ENCODE data around the gene CPA5. TPM values are rescaled to one million over a fixed set of nuclear protein-coding genes. Genes with fewer than 3 reads are reported as not detected.

Gene CPA5
- total RNA-seq, 1 donor from 2014 or later, result not detected

GRCh38 chr7:130358471-130358870 is 13.9 kb downstream of the CPA5 start:
- H3K9me3 Mint-ChIP-seq (ENCODE audit: unreplicated experiment), result peaks cover 3% of the 10 kb centered on the region
- peaks cover 2% of the 10 kb centered on the region for H3K27me3 Mint-ChIP-seq (ENCODE audit: unreplicated experiment)
- no peak overlapping the region for H3K27ac Mint-ChIP-seq (ENCODE audit: unreplicated experiment)
- TF ChIP-seq, protein P1, sequence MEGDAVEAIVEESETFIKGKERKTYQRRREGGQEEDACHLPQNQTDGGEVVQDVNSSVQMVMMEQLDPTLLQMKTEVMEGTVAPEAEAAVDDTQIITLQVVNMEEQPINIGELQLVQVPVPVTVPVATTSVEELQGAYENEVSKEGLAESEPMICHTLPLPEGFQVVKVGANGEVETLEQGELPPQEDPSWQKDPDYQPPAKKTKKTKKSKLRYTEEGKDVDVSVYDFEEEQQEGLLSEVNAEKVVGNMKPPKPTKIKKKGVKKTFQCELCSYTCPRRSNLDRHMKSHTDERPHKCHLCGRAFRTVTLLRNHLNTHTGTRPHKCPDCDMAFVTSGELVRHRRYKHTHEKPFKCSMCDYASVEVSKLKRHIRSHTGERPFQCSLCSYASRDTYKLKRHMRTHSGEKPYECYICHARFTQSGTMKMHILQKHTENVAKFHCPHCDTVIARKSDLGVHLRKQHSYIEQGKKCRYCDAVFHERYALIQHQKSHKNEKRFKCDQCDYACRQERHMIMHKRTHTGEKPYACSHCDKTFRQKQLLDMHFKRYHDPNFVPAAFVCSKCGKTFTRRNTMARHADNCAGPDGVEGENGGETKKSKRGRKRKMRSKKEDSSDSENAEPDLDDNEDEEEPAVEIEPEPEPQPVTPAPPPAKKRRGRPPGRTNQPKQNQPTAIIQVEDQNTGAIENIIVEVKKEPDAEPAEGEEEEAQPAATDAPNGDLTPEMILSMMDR (IDR thresholded peaks at IDR 0.05; ENCODE audit: partially characterized antibody, unreplicated experiment), result no peak
- DNase-seq, result no peak
- peaks cover 16% of the 10 kb centered on the region for H3K36me3 Mint-ChIP-seq (ENCODE audit: unreplicated experiment)
- H3K4me3 Mint-ChIP-seq (ENCODE audit: unreplicated experiment), result no peak overlapping the region
- H3K4me1 Mint-ChIP-seq (ENCODE audit: low read depth, unreplicated experiment), result peaks cover 10% of the 10 kb centered on the region

DNA sequence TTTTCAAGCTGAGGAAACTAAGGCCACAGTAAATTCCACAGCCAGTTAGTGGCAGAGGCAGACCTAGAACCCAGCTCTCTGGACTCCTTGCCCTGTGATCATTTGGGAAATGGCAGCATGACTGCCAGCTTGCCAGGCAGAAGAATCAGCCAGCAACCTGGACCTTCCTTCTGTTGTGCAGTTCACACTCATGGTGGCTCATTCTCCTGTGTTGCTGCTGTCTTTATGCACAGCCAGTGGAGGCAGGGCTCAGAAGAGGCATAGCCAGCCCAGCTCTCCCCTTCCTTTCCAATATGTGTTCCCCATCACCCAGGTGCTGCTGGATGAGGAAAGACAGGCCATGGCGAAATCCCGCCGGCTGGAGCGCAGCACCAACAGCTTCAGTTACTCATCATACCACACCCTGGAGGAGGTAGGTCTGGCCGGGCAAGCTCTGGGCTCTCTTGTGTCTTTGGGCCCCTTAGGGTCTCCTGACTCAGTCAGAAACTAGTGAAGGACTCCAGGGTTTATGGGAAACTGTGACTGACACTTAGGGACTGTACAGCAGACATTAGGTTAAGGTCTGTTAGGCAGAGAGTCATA is 14.8 kb downstream of the CPA5 start:
- Mint-ChIP-seq H3K9me3 (ENCODE audit: unreplicated experiment) (peaks cover 1% of the 10 kb centered on the region), H3K27me3 (ENCODE audit: unreplicated experiment) (peaks cover 2% of the 10 kb centered on the region), H3K4me3 (ENCODE audit: unreplicated experiment) (no peak overlapping the region), H3K36me3 (ENCODE audit: unreplicated experiment) (peaks cover 16% of the 10 kb centered on the region), H3K27ac (ENCODE audit: unreplicated experiment) (no peak overlapping the region), H3K4me1 (ENCODE audit: low read depth, unreplicated experiment) (peaks cover 7% of the 10 kb centered on the region)
- DNase-seq, result no peak
- TF ChIP-seq, protein P1 (IDR thresholded peaks at IDR 0.05; ENCODE audit: partially characterized antibody, unreplicated experiment), result no peak

DNA sequence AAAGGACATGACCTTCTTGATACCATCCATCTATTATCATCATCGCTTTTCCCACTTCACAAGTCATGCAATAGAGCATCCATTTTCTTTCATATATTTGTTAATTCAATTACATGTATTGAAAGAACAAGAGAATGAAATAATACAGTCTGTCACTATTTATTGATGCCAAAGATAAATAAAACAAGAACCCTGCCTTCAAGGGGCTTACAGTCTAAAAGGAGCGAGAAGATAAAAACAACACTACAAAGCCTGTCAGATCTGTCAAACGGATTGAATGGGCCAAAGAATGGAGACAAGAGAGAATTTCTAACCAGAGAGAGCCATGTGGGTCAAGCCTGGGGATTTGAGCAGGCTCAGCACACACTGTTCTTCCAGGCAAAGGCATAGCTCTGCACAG is 15.9 kb downstream of the CPA5 start:
- TF ChIP-seq, protein P1 (IDR thresholded peaks at IDR 0.05; ENCODE audit: partially characterized antibody, unreplicated experiment), result no peak
- Mint-ChIP-seq H3K4me1 (ENCODE audit: low read depth, unreplicated experiment) (peaks cover 16% of the 10 kb centered on the region), H3K4me3 (ENCODE audit: unreplicated experiment) (no peak overlapping the region), H3K27me3 (ENCODE audit: unreplicated experiment) (no peaks in the 10 kb centered on the region), H3K36me3 (ENCODE audit: unreplicated experiment) (peaks cover 16% of the 10 kb centered on the region), H3K27ac (ENCODE audit: unreplicated experiment) (no peak overlapping the region), H3K9me3 (ENCODE audit: unreplicated experiment) (peaks cover 4% of the 10 kb centered on the region)
- DNase-seq, result no peak

DNA sequence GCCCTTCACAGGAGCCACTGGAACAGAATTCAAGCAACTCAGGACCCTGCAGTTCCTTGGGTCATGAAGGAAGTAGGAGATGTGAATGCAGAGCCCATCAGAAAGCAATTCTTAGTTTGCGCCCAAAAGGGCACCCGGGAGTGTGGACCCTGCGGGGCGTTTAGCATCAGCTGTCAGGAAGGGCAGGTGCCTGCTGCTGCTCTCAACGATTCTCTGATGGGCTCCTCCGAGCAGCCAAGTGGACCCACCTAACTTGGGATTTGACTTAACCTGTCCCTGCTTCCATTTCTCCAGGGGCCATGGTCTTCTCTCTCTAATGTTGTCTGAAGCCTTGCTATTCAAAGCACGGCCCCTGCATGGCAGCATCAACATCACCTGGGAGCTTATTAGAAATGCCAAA is 17.1 kb downstream of the CPA5 start:
- Mint-ChIP-seq H3K27me3 (ENCODE audit: unreplicated experiment) (no peaks in the 10 kb centered on the region), H3K4me1 (ENCODE audit: low read depth, unreplicated experiment) (peaks cover 17% of the 10 kb centered on the region), H3K27ac (ENCODE audit: unreplicated experiment) (no peak overlapping the region), H3K9me3 (ENCODE audit: unreplicated experiment) (peaks cover 6% of the 10 kb centered on the region), H3K36me3 (ENCODE audit: unreplicated experiment) (peaks cover 16% of the 10 kb centered on the region), H3K4me3 (ENCODE audit: unreplicated experiment) (no peak overlapping the region)
- DNase-seq, result no peak
- TF ChIP-seq, protein P1 (IDR thresholded peaks at IDR 0.05; ENCODE audit: partially characterized antibody, unreplicated experiment), result no peak

- Mint-ChIP-seq H3K27ac (ENCODE audit: unreplicated experiment) (no peak overlapping the region), H3K9me3 (ENCODE audit: unreplicated experiment) (peaks cover 7% of the 10 kb centered on the region)
Measured at GRCh38 chr7:130362251-130362816, 17.7 kb downstream of the CPA5 start.

More at GRCh38 chr7:130362251-130362816, 17.7 kb downstream of the CPA5 start:
- no peak for DNase-seq
- no peak overlapping the region for H3K4me3 Mint-ChIP-seq (ENCODE audit: unreplicated experiment)
- no peaks in the 10 kb centered on the region for H3K27me3 Mint-ChIP-seq (ENCODE audit: unreplicated experiment)
- TF ChIP-seq, protein P1 (IDR thresholded peaks at IDR 0.05; ENCODE audit: partially characterized antibody, unreplicated experiment), result no peak
- peaks cover 23% of the 10 kb centered on the region for H3K4me1 Mint-ChIP-seq (ENCODE audit: low read depth, unreplicated experiment)
- peaks cover 16% of the 10 kb centered on the region for H3K36me3 Mint-ChIP-seq (ENCODE audit: unreplicated experiment)
